Choroid plexus epithelial cell (primary cell): ENCODE measurements around the gene CABP4.

Experiments
- DNase-seq: peaks from one replicate; pipeline ENCODE4 v3.0.0-alpha.2; 2010; ENCODE audit warnings: low read depth
- H3K4me3 ChIP-seq: 2 replicates; pipeline ENCODE4 v1.5.1; 2011; ENCODE audit warnings: low read depth, mild to moderate bottlenecking, control low read depth, low read length, moderate library complexity
- CTCF ChIP-seq: conservative IDR thresholded peaks from 2 replicates; pipeline ENCODE4 v1.5.1; 2011; ENCODE audit warnings: low read depth, mild to moderate bottlenecking, control low read depth, inconsistent platforms, low read length, moderate library complexity

The CABP4 gene

GRCh38 chr11:67455054-67455453 lies at the start of gene CABP4:
CABP4 (plus strand) TSS chr11:67455354; CDS start chr11:67455424, 70 bp downstream.
- no peak within 1 kb of the TSS for H3K4me3 ChIP-seq
- DNase-seq = no peak
- TF ChIP-seq CTCF = no peak

- no peak overlapping the region for H3K4me3 ChIP-seq
- DNase-seq = no peak
- TF ChIP-seq CTCF = no peak
These were observed 49.3 kb upstream of the CABP4 start for GRCh38 chr11:67405688-67406339.

GRCh38 chr11:67406420-67406968 lies 48.7 kb upstream of the CABP4 start:
- DNase-seq = no peak
- no peak for TF ChIP-seq CTCF
- no peak overlapping the region for H3K4me3 ChIP-seq

GRCh38 chr11:67406969-67407687 lies 48.0 kb upstream of the CABP4 start:
- DNase-seq = no peak
- no peak for TF ChIP-seq CTCF
- no peak overlapping the region for H3K4me3 ChIP-seq

GRCh38 chr11:67407688-67408163 lies 47.4 kb upstream of the CABP4 start:
- H3K4me3 ChIP-seq = no peak overlapping the region
- TF ChIP-seq CTCF = no peak
- no peak for DNase-seq

- H3K4me3 ChIP-seq = no peak overlapping the region
- no peak for TF ChIP-seq CTCF
- DNase-seq = no peak
These were observed 46.5 kb upstream of the CABP4 start for GRCh38 chr11:67408437-67409200.
